Fibroblast of skin of left biceps (primary cell): ENCODE data around the gene AGK.
"Not testable (repeated sequence)": the region's sequence is repeated elsewhere in the genome, so short reads cannot be mapped to it uniquely, and the experiment has no call there.

Experiments used
- DNase-seq, 2 experiments: peaks; one replicate each; pipeline ENCODE4 v3.0.0-alpha.2; 2013; ENCODE audit warnings: low read depth in 2 of 2

AGK gene

DNA sequence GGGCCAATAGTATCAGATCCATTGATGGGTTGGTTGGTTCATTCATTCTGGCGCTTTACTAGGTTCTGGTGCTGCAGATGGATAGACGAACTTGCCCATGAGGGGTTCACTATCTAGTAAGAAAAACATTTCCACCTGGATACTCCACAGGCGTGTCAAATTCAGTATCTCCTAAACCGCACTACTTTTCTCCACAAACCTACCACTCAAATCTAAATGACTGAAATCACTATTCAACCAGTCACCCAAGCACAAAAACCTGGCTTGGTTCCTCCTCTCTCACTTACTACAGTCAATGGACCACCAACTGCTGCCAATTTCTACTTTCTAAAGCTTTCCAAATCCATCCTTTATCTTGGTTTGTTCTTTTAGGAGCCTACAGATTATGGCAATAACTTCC, 572 bp downstream of the AGK start:
- DNase-seq = no peak

DNA sequence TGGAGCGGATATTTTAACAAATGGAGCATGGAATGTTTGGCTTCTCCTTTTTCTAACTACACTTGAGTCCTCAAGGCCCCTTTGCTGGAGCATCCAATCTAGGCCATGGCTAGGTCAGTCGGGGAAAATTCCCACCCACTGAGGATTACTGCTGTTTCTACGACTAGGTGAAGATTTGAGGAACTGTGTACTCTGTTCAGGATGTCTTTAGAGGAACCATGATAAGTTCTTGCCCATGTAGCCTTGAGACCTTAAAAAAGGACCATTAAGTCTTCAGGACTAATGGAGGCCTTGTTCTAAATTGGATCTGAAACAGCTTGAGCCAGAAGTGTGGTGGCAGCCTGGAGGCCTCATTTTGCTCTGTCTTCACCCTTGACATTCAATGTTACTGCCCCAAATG, 6.2 kb downstream of the AGK start:
- no peak for DNase-seq

DNA sequence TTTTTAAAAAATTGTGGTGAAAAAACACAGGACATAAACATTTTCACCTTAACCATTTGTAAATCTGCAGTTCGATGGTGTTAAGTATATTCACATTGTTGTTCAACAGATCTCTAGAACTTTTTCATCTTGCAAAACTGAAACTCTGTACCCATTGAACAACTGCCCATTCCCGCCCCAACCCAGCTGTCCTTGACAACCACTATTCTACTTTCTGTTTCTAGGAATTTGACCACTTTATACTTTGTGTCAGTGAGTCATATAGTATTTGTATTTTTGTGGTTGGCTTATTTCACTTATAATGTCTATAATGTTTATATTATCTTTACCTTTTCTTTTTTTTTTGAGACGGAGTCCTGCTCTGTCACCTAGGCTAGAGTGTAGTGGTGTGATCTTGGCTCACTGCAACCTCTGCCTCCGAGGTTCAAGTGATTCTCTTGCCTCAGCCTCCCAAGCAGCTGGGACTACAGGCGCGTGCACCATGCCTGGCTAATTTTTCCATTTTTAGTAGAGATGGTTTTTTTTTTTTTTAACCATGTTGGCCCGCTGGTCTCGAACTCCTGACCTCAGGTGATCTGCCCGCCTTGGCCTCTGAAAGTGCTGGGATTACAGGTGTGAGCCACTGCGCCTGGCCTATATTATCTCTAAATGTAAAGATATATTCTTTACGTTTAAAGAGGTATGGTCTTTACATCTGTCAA, 6.8 kb downstream of the AGK start:
- DNase-seq = not testable (repeated sequence)

- peak; percentile 33 to 36 for DNase-seq
Measured at GRCh38 chr7:141558544-141559183, 7.5 kb downstream of the AGK start.

DNA sequence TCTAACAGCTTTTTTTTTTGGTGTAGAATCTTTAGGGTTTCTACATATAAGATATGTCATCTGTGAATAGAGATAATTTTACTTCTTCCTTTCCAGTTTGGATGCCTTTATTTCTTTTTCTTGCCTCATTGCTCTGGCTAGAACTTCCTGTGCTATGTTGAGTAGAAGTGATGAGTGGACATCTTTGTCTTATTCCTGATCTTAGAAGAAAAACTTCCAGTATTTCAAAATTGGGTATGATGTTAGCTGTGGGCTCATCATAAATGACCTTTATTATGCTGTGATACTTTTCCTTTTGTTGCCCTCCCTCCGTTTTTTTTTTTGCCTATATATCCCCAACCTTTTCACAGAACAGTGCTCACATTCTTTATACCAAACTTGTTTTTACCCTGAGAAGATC, 8.8 kb downstream of the AGK start:
- no peak for DNase-seq

- no peak for DNase-seq
Measured at GRCh38 chr7:141562036-141562435, 10.8 kb downstream of the AGK start.

DNA sequence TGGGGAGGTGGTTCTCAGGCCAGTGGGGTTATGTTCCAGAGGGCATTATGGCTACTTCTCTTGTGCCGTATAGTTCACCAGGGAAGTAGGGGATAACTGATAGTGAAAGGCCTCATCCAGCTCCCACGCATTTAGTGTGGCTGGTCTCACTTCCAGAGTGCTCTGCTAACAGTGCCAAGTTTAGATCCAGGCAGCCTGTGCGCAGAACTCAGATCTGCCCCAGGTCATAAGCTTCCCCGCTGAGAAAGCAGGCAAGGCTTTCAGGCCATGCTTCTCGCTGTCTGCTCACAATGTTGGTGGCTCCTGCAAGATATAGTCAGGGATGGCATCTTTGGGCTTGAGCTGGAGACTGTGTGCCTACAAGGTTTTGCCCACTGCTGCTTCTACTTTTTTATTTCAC, 11.3 kb downstream of the AGK start:
- DNase-seq = no peak

DNA sequence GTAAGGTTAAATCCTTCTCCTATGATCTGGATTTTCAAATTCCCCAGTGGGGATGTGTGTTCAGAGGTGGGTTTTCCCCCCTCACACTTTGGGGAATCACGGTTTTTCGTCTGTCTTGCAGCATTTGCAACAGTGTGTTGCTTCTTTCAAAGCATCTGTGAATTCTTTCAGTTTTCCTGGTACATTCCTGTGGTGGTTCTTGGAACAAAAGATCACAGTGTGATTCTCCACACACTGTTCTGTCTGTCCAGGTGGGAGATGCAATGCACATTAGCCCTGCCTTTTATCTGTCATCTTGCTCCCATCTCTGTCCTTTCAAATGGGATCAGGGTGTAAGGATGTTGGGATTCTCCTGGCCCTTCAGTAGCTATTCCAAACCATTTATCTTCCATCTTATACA, 11.8 kb downstream of the AGK start:
- no peak for DNase-seq

GRCh38 chr7:141563956-141564623, 12.9 kb downstream of the AGK start:
- DNase-seq = no peak

GRCh38 chr7:141567432-141567831, 16.2 kb downstream of the AGK start:
- DNase-seq = no peak

- no peak for DNase-seq
Measured at GRCh38 chr7:141568227-141568626, 17.0 kb downstream of the AGK start.

DNA sequence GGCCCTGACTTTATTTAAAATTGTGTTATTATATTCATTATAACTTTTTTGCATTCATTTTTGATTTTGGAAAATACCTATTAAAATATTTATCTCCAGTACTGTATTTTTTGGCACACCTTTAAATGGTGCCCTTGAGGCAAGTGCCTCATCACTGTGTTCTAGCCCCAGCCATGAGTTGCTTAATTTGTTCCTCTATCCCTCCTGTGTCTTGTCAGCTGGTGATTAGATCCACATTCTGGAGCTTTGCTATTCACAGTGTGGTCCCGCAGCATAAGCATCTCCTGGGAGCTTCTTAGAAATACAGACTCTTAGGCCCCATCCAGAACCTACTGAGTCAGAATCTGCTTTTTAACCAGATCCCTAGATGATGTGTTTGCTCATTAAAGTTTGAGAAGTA, 19.8 kb downstream of the AGK start:
- no peak for DNase-seq

DNA sequence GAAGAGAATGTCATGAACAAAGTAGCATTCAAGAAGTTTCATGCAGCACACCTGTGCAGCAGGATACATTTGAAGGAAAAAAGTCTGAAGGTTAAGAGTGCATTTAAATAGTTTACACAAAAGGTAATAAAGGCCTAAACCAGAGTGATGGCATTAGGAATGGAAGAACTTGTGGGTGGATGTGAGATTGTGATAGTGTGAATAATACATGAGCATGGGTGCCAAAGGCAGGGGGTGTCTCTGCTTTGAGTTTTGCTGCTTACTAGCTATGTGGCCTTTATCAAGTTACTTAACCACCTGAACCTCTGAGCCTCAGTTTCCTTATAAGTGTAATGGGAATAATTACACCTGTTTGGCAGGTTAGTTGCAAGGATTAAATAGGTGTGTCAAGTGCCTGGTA, 21.0 kb downstream of the AGK start:
- DNase-seq = no peak

- no peak for DNase-seq
Measured at GRCh38 chr7:141573511-141573910, 22.3 kb downstream of the AGK start.

DNA sequence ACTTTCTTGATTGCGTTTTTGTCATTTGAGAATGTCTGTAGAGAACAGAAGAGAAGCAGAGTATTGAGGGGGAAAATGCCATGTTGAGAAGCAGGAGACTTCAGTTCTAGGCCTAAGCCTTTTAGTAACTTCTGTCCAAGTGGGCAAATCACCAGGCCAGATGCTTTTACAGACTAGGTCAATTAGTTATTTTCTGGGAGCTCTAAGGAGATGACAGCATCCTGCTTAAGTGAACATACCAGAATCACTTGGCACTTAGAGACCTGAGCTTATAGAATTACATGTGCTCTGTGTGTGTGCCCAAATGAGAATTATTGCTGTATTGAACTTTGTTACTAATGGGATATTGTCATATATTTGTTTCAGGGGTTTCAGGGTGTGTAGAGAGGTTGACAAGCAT, 24.0 kb downstream of the AGK start:
- DNase-seq = no peak

DNA sequence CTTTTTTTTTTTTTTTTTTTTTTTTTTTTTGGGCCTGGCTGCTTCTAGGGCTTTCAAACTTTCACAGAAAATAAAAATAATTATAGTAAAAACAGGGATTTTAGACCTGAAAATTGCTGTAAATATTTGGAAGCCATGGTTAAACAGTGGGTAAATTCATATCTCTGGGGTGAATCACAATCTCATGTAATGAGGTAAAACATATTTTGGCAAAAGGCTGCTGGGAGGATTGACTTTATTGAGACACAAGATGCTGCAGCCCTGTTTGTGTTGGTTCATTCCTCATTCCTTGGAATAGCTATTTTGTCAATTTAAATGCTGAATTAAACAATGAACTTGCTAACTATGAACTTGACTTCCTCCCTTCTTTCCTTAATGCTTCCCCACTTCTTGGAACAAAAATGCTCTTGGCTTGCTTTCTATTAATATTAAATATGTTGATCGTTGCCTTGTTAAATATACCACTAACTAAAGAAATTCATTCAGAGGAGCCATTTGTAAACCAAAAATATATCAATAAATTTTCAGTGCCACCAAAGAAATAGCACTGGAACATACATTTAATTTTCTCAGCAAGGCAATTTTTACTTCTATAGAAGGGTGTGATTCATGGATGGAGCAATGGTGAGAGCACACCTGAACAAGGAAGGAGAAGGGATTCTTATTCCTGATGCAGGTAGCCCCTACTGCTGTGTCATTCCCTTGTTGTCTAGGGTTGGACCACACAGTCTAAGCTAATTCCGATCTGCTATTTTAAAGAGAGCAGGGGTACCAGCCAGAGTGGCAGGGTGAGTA, 24.6 kb downstream of the AGK start:
- DNase-seq = no peak

DNA sequence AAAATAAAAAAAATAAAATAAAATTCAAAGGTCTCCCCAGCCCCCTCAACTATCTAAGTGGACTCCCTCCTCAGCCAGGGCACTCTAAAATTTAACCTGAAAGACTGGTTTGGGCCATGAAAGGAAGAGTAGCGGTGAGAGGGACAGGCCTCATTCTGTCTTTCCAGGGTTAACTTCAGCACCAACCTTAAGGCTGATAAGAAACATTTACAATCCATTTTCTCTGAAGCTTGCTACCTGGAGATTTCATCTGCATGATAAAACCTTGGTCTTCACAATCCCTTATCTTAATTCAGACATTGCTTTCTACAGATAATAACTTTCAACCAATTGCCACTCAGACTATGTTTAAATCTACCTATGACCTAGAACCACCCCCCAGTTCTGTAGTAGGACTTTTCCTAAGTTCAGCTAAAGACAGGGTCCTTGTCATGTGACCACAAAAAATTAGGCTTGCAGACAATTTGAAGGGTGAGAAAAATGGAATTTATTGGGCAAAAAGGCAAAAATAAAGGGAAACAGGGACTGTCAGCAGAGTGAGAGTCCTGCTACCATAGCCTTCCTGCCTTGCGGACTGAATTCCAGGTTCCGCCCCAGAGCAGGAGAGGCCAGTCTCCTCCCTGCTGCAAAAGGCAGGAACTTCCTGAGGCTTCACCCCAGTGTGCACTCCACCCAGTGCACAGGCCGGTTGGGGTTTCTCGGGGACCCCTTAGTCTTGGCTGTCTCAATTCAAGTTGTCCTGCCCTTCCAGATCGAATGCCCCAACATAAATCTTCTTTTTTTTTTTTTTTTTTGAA, 26.0 kb downstream of the AGK start:
- DNase-seq = no peak

DNA sequence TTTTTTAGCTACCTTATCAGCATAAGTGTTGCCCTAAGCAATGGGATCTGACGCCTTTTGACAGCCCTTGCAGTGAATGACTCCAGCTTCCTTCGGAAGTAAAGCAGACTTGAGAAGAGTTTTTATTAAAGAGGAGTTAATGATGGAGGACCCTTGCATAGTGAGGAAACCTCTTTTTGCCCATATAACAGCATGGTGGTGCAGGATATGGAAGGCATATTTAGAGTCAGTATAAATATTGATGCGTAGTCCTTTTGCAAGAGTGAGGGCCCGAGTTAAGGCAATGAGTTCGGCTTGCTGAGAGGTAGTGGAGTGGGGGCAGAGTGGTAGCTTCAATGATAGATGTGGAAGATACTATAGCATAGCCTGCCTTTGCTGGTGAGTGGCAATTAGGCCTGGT, 28.7 kb downstream of the AGK start:
- not testable (repeated sequence) for DNase-seq

DNA sequence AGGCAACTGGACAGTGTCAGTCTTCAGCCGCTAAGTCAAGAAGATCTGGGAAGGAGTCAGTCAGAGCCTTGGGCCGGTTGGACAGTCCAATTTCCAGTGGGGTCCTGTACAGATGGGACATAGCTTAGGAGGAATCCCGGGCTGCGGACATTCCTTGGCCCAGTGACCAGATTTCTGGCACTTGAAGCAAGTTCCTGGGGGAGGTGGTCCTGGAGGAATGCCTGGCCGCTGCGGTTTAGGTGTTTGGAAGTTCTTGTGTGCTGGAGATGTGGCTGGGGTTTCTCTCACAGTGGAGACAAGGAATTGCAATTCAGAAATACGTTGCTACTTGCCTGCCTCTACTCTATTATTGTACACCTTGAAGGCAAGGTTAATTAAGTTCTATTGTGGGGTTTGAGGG, 30.9 kb downstream of the AGK start:
- not testable (repeated sequence) for DNase-seq

- DNase-seq = no peak
Measured at GRCh38 chr7:141584935-141585334, 33.7 kb downstream of the AGK start.
